HG03139 (cell line): ENCODE data around the gene TGFB1I1.
"Not testable (repeated sequence)": the region's sequence is repeated elsewhere in the genome, so short reads cannot be mapped to it uniquely, and the experiment has no call there.

Experiments
- ATAC-seq: cut with Tn5 transposase; IDR thresholded peaks from one replicate; pipeline ENCODE4 v1.9.1; 2021; ENCODE audit not compliant: unreplicated experiment

Gene TGFB1I1

GRCh38 chr16:31467858-31468257 is 4.1 kb upstream of the TGFB1I1 start:
- no peak for ATAC-seq

DNA sequence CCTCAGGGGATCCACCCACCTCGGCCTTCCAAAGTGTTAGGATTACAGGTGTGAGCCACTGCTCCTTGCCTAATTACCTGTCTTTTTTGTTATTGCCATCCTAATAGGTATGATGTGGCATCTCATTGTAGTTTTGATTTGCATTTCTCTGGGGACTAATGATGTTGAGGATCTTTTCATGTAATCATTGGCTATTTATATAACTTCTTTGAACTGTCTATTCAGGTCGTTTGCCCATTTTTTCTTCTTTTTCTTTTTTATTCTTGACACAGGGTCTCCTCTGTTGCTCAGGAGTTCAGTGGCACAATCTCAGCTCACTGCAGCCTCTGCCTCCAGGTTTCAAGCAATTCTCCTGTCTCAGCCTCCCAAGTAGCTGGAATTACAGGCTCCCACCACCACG is 1.3 kb upstream of the TGFB1I1 start:
- ATAC-seq, result no peak

DNA sequence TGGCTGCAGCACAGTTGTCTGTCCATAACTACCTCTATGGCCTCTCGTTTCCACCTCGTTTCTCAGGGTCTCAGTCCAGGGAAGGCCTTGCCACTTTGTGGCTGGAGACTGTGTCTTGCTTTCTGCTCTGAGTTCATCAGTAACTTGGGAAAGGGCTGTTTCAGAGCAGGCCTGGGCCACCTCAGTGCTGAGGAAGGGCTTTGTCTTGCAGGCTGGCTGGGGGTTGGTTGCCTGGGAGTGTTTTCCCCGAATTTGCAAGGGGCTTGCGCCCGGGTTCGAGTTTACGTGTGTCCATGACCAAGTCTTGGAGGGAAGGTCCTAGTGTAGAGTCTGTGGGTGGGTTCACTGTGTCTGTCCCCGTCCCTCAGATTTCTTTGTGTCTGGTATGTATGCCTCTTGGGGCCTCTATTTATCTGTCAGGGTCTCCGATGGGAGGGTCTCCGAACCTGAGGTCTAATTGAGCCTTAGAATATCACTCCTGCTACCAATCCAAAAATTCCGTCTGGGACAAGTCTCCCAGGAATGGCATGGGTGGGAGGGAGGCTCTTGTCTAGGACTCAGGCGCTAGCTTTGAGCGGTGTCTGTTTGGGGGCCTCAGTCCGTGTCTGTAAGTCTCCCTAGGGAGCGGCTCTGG is 594 bp upstream of the TGFB1I1 start:
- no peak for ATAC-seq

- no peak for ATAC-seq
These were observed 804 bp downstream of the TGFB1I1 start for GRCh38 chr16:31472709-31473203.

- ATAC-seq, result no peak
These were observed 1.5 kb downstream of the TGFB1I1 start for GRCh38 chr16:31473264-31473984.

GRCh38 chr16:31474173-31474714 is 2.3 kb downstream of the TGFB1I1 start:
- no peak for ATAC-seq

DNA sequence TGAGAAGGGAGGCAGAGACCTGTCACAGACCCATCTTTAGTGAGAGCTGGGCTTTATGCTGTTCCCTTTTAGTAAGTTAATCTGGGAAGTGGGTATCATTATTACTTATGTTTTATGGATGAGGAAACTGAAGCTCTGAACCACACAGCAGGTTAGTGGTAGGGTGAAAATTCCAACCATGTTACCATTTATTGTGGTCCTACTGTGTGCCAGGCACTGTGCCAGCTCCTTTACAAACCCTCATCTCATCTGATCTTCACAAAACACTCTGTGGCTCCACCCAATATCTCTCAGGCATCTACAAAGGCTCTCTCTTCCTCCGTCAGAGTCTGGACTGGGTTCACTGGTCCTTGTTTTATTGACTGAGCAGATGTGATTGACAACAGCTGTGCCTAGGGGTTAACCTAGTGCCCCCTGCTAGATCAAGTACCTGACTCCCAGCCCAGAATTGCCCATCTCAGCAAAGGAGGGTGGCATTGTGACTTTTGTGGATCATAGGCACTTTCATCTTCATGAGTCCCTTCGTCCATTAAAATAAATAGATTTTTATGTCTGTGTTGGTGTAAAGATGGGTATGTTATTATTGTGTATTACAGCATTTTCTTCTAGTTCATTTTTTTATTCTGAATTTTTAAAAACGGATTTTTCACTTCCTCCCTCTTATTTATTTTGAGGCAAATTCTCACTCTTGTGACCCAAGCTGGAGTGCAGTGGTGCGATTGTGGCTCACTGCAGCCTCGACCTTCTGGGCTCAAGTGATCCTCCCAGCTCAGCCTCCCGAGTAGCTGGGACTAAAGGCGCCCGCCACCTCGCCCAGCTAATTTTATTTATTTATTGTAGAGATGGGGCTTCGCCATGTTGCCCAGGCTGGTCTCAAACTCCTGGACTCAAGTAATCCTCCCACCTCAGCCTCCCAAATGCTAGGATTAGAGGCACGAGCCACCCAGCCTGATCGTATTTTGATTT is 3.1 kb downstream of the TGFB1I1 start:
- no peak for ATAC-seq

GRCh38 chr16:31475946-31476302 is 4.0 kb downstream of the TGFB1I1 start:
- no peak for ATAC-seq

DNA sequence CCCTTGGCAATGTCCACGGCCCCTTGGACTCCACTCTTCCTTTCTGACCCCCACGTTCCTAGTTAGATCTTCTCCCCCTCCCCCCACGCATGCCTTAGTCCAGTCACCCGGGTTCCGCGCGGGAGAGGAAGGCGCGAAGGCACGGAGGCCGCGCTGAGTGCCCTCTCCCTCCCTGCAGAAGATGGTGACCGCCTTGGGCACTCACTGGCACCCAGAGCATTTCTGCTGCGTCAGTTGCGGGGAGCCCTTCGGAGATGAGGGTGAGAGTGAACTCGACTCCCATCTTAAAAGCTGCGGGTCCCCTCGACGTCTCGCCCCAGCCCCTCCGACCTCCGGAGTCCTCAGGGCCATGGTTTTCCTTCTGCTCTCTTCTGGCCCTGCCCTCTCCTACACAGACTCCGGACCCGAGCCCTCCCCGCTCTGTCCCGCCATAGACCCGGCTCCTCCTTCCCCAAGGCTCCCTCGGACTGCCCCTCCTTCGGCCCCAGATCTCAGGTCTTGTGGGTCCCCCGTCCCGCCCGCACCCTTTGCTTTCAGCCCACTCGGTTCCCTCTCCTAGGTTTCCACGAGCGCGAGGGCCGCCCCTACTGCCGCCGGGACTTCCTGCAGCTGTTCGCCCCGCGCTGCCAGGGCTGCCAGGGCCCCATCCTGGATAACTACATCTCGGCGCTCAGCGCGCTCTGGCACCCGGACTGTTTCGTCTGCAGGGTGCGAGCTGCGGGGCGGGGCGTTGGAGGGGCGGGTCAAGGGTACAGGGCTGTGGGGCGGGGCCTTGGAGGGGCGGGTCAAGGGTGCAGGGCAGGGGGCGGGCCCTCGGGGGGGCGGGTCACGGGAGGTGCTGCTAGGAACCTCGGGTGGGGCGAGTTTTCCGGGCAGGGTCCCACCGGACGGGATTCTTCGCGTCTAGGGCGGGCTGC is 4.6 kb downstream of the TGFB1I1 start:
- ATAC-seq, result no peak

GRCh38 chr16:31477220-31478216 is 5.6 kb downstream of the TGFB1I1 start:
- ATAC-seq, result no peak

DNA sequence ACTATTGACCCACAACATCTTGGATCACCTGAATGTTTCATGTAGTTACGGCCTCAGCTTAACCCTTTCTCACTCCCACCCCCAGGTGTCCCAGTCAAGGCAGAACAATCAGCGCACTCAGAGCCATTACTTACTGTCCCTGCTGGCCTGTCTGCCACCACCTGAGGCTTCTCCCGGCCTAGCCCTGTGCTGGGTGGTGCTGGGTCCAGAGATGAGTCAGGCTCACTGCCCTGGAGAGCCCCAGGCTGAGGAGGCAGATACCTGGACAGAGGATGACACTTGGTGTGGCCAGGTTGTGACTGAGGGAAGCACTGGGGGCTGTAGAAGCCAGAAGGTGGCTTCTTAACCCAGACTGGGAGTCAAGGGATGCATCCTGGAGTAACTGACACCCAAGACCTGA is 7.0 kb downstream of the TGFB1I1 start:
- no peak for ATAC-seq

GRCh38 chr16:31479751-31480150 is 7.8 kb downstream of the TGFB1I1 start:
- ATAC-seq, result no peak

DNA sequence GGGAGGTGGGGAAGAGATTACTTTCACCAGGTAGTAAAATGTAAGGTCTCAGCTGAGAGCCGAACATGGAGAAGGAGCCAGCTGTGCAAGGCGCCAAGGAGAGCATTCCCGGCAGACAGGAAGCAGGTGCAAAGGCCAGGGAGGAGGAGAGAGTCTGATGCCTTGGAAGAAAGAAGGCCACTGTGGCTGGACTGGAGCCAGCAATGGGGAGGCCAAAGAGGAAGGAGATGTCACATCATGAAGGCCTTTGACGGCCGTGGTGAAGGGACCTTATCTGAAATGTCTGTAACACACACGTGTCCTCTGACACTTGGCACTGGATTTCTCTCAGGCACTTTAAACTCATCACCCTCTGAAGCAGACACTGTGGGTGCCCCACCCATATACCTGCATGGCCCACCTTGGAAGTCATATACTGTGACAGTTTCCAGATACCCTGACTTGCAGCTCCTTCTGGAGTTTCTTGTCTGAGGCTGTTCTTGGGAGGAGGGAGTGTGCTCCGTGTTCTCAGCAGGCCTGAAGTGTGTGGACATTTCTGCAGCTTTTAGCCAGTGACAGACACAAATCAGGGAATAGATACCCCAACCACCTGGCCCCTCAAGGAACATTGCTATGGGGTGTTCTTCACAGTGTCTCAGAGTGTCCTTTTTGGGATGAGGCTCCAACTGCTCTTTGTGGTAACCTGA is 9.0 kb downstream of the TGFB1I1 start:
- ATAC-seq, result no peak

- ATAC-seq, result no peak
These were observed 11.1 kb downstream of the TGFB1I1 start, which contains the start of gene SLC5A2 for GRCh38 chr16:31483081-31483480. TSS of gene SLC5A2 (plus strand) at chr16:31483123. CDS start at chr16:31483137, 14 bp downstream.

DNA sequence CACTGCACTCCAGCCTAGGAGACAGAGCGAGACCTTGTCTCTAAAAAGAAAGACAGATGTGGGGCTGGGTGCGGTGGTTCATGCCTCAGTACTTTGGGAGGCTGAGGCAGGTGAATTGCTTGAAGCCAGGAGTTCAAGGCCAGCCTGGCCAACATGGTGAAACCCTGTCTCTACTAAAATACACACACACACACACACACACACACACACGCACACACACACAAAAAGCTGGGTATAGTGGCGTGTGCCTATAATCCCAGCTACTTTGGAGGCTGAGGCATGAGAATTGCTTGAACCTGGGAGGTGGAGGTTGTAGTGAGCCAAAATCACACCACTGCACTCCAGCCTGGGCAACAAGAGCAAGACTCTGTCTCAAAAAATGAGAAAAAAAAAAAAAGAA is 12.1 kb downstream of the TGFB1I1 start:
- not testable (repeated sequence) for ATAC-seq

GRCh38 chr16:31484491-31485171 is 12.7 kb downstream of the TGFB1I1 start:
- ATAC-seq, result no peak

DNA sequence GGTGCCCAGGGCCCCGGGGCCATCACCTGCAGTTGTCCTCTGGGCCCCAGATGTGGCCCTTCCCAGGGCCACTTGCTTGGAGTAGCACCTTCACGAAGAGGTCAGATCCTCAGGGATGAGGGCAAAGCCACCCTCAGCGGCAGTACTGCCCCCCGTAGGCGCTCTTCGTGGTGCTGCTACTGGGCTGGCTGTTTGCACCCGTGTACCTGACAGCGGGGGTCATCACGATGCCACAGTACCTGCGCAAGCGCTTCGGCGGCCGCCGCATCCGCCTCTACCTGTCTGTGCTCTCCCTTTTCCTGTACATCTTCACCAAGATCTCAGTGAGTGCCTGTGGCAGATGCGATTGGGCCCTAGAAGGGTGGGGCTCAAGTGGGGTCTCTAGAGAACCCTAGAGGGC is 13.6 kb downstream of the TGFB1I1 start:
- no peak for ATAC-seq

DNA sequence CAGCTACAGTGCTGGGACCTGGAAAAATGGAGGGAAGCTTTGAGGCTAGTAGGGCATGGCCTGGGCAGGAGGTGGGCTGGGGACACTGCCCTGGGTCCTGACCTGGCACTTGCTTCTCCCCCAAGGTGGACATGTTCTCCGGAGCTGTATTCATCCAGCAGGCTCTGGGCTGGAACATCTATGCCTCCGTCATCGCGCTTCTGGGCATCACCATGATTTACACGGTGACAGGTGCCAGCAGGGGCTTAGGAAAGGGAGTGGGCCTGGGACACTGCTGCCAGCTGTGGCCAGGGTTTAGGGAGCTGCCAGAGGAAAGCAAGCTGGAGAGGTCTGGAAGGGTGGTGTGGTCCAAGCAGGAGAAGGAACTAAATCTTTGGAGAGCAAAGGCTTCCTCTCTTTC is 14.1 kb downstream of the TGFB1I1 start:
- no peak for ATAC-seq
